SKM-1 (cell line): Measurements from ENCODE around the gene CA7.
"Not testable (repeated sequence)": the region's sequence is repeated elsewhere in the genome, so short reads cannot be mapped to it uniquely, and the experiment has no call there.

Source experiments
- DNase-seq: peaks from one replicate; lab custom pipeline; 2025; ENCODE audit not compliant: unreplicated experiment; lab: John Stamatoyannopoulos, UW

The CA7 gene

DNA sequence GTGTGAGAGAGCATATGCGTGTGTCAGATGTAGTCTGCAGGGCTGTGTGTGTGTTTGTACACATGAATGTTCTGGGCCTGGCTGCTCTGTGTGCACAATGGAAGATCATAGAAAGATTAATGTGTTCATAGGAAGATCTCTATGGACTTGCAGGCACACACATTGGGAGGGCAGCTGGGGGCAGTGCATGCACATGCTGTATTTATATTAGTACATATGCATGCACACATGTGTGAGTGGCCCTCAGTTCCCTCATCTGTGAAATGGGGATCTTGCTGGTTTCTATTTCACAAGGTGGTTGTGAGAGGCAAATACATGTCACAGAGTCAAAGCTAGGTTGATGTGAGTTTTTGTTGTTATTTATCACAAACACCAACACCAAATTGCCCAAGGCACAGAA, 2.1 kb downstream of the CA7 start:
- DNase-seq, result no peak

DNA sequence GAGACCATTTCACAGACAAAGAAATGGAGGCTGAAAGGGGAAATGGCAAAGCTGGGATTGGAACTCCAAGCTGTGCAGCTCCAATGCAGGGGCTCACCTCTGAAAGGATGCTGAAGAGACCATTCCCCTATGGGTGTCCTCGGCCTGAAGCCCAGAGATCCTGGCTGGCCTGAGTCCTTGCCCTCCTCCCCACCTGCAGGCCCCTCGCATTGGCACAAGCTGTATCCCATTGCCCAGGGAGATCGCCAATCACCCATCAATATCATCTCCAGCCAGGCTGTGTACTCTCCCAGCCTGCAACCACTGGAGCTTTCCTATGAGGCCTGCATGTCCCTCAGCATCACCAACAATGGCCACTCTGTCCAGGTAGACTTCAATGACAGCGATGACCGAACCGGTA, 2.6 kb downstream of the CA7 start:
- no peak for DNase-seq

DNA sequence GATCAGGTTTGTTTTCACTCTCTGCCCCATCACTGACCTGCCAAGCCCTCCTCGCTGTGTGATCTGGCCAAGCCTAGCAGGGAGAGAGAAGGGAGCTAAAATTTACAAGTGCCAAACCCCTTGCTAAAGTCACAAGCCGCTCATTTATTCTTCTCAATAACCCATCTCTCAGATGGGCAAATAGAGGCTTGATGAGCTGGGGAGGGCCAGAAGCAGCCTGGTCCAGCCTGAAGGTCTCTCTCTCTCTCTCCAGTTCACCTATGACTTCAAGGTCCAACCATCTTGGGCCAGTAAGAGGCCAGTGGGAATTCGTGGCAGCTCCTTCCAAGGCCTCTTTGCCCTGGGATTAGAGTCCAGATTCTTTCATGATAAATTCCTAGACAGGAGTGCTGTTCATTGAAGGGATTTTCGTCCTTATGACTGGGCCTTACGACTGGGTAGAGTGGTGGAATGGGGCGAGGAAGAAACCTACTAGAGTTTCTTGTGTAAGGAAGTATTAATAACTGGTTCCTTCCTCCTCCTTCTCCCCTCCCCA, 3.4 kb downstream of the CA7 start:
- DNase-seq, result no peak

DNA sequence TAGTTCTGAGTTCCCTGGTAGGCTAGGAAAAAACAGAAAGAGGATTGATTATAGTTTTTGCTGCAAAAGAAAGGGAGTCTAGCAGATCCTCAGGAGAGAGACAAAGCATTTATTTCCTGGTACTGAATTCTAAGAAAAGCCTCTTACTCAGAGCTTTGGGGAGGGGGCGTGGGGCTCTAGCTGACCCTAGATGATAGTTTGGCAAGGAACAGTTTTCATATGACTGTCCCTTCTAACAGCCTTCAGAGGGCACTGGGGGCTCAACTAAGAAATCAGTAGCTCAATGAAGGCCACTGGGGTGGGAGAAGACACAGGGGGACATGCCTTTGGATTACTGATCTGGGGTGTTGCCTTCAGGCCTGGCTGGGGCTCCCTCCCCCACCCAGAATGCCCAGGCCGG, 4.0 kb downstream of the CA7 start:
- no peak for DNase-seq

DNA sequence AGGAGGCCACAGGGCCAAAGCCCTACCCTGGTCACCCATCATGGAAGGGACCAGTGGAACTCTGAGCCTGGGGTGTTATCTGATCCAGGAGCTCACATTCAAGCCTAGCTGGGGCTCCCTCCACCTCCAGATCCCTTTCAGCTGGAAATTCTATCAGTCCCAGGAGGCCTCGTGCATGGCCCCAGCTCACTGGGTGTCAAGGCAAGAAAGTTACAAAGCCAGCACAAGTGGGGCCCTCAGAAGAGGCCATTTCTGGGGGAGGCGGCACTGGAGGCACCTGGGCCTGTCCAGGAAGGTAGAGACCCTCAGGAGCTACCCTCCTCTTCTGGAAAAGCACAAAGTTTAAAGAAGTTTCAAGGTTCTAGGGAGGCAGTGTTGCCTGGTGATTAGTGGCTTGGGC, 4.8 kb downstream of the CA7 start:
- DNase-seq, result no peak

DNA sequence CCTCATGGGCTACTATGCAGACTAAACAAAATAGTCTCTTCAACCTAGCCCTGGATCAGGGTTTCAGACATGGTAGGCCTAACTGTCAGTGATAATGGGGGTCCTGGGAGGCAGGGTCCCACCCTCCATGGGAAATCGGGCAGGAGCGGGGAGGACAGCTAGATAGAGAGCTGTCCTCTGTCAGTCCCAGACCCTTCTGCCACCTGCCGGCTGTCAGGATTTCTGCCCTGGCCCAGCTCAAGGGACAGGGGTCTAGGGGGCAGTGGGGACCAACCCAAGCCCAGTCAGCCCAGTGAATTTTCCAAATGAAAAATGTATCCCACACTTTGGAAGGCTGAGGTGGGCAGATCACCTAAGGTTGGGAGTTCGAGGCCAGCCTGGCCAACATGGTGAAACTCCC, 5.3 kb downstream of the CA7 start:
- no peak for DNase-seq

DNA sequence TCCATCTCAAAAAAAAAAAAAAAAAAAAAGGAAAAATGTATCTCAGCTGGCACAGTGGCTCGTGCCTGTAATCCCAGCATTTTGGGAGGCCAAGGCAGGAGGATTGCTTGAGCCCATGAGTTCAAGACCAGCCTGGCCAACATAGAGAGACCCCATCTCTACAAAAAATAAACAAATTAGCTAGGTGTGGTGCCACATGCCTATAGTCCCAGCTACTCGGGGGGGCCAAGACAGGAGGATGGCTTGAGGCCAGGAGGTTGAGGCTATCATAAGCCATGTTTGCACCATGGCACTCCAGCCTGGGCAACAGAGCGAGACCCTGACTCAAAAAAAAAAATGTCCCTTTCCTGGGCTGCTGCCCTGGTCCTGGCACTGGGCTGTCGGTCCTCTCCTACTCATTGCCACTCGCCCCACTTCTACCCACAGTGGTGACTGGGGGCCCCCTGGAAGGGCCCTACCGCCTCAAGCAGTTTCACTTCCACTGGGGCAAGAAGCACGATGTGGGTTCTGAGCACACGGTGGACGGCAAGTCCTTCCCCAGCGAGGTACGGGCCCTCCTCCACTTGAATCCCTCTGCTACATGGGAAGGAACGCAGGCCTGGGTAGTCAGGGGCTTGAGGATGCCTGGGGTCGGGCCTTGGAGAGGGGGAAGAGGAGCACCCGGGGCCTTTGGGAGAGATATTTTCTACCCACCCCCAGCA, 6.1 kb downstream of the CA7 start:
- DNase-seq, result no peak

DNA sequence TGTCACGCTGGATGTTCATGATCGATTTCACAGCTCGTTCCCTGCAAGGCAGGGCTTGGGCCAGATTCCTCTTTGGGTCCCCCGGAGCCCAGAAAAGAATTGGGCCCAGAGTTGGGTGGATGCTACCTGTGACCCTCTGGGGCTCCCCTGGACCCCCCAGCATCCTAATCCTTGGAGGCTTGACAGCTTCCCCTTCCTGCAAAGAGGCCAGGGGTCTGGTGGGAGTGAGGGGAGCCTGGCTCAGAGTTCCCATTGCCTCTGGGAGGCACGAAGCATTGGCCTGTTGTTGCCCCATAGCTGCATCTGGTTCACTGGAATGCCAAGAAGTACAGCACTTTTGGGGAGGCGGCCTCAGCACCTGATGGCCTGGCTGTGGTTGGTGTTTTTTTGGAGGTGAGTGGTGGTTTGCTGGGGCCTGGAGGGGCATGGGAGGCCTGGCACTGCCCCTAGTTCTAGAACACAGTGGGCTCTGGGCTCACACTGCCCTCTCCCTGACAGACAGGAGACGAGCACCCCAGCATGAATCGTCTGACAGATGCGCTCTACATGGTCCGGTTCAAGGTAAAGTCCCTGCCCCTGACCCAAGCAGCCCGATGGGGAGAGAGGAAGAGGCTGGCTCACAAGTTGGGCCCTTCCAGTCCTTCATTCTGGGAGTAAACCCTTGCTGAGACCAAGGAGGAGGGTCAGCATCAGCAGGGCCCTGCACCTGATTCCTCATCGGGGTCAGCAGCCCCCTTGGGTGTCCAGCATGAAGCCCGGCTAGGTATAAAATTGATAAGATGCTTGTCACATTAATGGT, 7.2 kb downstream of the CA7 start:
- DNase-seq, result no peak

DNA sequence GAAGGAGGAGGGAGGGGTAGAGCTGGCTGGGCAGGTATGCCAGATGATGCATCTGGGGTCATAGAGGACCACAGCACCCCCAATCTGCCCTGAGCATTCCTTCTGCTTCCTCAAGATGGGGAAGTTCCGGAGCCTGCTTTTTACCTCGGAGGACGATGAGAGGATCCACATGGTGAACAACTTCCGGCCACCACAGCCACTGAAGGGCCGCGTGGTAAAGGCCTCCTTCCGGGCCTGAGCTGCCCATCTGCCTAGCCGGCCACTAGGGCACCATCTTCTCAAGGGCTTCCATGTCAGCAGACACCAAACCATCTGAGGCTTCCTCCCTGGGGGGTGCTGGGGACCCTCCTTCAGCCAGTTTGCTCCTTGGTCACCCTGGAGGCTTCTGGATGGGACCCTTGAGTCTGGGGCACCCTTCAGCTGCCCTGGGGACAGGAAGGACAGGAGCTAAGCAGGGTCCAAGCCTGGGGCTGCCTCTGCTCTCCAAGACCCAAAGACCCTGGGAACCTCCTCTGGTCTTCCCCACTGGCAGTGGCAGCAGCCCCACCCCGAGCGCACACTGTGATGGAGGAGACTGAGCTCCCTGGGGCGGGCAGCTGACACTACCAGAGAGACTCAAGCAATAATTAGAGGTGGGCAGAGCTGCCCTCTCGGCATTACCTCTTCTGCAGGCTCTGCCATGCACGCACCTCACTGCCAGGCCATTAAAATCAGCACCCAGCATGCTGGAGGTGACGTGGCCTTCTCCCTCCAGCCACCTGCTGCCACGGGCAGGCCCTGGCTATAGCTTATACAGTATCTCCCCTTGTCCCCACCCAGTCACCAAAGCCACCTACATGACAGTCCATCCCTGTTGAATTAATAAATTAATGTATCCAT, 9.3 kb downstream of the CA7 start:
- no peak for DNase-seq

DNA sequence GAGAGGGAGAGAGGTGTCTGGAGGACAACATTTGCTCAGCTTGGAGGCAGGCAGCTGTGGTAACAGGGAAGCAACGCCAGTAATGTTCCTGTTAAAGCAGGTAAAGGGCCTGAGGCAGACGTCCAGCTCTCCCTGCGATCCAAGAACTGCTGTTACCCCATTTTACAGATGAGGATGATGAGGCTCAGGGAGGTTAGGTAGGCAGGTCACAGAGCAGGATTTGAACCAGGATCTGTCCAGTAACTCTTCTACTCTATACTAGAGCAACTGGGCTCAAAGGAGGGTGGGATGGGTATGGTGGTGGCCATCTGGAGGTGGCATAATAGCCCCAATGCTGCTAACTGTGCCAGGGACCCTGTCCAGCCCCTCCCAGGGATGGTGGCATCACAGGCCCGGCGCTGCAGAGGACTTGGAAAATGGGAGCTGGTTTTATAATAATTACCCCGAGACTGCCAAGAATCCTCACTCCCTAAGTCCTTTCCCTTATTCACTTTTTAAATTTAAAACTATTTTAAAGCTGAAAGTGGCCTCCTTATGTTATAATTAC, 12.0 kb downstream of the CA7 start:
- no peak for DNase-seq

DNA sequence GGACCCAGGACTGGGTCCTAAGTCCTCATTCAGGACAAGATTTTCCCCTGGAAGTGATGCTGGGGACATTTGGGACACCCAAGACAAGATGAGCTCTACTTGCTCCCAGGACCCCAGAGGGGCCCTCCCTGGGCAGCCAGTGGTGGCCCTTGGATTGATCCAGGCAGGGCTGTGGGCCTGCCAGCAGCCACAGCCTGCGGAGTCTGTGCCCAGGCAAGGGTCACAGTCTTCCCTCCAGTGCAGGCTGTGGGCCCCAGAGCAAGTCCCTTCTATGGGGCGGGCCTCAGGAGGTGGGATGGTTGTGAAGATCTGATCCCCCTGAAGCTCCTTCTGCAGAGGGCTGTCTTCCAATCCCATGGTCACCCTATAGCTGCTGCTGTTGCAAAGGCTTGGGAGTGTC, 12.6 kb downstream of the CA7 start:
- no peak for DNase-seq

DNA sequence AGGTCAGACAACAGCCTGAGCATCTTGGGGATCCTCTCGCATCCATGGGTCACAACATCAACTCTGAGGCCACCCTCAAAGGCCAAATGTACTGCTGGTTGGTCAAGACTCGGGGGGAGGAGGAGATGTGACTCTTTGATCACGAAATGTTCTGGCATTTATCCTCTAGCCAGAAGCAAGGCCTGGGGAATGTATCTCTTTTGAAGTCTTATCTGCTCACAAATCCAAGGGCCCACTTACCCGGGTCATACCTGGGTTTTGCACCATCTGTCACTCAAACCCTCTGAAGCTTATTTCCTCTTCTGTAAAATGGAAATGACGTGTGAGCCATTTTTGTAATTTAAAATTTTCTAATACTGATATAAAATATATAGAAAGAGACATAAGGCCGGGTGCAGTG, 13.2 kb downstream of the CA7 start:
- DNase-seq, result no peak

DNA sequence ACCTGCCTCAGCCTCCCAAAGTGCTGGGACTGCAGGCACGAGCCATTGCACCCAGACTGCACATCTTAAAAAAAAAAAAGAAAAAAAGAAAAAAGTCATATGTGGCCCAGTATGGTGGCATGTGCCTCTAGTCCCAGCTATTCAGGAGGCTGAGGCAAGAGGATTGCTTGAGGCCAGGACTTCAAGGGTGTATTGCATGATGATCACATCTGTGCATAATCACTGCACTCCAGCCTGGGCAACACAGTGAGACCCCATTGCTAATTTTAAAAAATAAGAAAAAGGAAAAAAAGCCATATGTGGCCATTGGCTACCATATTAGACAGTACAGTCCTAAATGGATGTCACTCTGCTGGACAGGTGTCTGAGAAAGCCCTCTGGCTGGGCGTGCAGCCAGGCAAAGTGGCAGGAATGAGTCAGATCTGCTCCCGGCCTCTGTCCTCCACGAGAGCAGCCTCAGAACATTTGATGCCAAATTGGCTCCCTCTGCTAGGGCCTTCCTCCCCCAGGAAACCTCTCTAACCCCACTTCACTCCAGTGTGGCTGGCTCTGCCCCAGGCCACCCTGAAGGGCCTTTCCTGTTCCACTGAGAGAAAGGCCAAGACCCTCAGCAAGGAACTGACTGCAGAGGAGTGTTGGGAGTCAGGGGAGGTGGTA, 14.7 kb downstream of the CA7 start:
- no peak for DNase-seq

DNA sequence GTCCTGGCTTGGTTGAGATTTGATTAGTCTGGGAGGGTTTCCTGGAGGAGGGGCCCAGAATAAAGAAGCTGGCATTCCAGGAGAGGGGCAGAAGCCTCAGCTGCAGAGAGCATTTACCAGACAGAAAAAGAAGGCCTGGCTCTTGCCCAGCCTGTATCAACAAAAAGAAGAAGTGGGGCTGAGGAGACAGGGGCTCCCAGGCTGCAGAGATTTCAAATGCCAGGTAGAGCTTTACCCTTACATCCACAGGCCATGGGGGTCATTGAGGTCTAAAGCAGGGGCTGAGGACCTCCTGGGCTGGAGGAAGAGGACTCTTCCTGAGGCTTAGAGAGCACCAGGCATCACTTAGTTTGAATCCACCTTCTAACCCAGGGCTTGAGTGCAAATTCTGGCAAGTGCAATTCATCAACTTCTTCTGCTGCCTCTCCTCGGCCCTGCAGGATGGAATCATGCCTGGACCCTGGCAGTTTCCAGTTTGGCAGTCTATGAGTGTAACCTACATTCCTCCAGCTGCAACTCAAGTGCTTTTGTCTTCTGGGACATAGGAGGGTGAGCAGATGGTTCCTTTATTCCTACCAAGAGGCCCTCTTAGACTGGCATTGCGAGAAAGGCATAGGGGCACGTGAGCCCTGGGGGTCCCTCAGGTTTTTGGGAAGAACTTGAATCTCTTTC, 15.3 kb downstream of the CA7 start:
- no peak for DNase-seq

DNA sequence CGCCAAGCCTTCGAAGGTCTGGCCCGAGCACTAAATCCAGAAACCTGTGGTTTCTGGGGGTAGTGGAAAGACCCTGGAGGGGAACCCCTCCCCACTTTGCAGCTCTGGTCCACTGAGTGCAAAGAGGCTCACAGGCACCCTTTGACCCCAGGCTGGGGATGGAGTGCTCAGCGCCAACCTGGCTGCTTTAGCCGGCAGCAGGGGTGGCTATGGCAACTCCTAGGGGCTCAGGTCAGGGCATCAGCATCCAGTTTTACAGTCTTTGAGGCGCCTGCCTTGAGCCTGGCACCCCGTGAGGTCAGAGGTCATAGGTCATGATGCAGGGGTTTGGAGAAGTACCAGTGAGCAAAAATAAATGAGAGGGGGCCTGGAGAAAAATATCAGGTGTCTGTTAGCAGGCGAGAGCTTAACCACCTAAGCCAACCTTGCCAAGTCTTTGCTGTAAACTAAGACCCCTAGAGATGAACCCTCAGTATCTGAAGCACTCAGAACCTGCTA, 17.9 kb downstream of the CA7 start:
- DNase-seq, result no peak

DNA sequence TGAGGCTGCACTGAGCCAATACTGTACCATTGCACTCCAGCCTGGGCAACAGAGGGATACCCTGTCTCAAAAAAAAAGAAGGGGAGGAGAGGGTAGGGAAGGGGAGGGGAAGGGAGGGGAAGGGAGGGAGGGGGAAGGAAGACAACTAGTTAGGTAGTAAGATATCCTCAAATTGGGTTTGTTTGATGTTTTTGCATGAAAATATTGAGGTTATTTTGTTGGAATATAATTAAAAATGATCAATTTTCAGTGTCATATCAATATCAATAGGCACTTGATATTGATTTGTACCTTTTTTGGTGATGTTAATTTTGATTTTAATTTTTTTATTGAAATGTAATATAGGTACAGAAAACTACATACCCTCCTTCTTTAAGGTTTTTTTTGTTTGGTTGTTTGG, 19.5 kb downstream of the CA7 start:
- DNase-seq, result no peak

DNA sequence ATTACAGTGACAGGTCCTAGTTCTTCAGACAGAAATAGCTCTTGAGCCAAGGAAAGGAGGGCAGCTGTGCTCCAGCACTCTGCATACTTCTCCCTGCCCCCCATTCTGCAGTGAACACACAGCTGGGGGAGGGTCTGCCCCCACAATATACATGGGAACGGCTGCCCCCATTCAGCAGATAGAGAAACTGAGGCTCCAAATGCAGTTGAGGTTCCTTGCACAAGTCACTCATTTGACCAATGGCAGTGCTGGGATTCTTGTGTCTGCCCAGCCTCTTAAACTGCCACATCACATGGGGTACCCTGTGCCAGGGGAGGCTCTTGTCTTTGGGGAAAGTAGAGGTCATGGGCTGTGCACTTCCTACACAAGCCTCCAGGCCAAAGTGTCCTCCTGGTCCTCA, 25.2 kb downstream of the CA7 start:
- no peak for DNase-seq

DNA sequence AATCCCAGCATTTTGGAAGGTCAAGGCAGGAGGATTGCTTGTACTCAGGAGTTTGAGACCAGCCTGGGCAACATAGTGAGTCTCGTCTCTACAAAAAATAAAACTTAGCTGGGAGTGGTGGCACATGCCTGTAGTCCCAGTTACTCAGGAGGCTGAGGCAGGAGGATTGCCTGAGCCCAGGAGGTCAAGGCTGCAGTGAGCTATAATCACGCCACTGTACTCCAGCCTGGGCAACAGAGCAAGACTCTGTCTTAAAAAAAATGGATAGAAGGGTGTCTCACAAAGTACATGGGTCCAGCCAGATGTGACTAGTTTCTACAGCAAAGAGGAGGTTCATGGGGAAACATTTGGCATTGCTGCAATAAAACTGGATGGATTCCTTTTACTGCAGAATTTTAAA, 27.1 kb downstream of the CA7 start:
- DNase-seq, result not testable (repeated sequence)

DNA sequence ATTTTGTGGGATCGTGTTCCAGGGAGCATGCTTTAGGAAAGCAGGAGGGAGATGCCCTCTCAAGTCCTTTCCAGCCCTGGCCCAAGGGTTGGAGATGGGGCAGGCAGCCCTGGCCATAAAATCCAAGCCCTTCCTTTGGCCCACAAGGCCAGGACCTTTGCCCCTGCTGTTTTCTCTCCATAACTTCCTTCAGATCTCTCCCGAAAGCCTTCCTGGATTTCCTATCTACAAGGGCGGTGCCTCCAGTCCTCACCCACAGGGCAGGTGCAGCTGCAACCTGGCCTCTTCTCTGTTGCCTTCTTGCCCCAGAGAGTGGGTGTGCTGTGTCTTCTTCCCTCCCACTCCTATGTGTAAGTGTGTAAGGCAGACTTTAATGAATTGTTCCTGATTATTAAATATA, 27.6 kb downstream of the CA7 start:
- DNase-seq, result no peak

DNA sequence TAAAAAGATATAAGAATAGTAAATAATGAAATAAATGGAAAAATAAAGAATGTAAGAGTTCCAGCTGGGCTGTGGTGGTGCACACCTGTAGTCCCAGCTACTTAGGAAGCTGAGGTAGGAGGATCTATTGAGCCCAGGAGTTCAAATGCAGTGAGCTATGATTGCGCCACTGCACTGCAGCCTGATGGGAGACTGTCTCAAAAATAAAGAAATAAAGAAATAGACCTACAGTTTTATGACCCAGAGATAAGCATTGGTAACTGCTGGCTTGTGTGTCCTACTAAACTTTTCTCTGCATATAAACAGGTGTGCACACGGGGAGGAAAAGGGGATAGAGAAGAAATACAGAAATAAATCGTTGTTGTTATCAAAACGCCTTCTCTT, 28.3 kb downstream of the CA7 start:
- no peak for DNase-seq
